GM18499 (cell line): Measurements from ENCODE around the gene PCSK6.

Experiments used
- ATAC-seq: cut with Tn5 transposase; IDR thresholded peaks from one replicate; pipeline ENCODE4 v1.9.1; 2021; ENCODE audit warnings: moderate number of reproducible peaks; ENCODE audit not compliant: insufficient read depth, unreplicated experiment

The PCSK6 gene

DNA sequence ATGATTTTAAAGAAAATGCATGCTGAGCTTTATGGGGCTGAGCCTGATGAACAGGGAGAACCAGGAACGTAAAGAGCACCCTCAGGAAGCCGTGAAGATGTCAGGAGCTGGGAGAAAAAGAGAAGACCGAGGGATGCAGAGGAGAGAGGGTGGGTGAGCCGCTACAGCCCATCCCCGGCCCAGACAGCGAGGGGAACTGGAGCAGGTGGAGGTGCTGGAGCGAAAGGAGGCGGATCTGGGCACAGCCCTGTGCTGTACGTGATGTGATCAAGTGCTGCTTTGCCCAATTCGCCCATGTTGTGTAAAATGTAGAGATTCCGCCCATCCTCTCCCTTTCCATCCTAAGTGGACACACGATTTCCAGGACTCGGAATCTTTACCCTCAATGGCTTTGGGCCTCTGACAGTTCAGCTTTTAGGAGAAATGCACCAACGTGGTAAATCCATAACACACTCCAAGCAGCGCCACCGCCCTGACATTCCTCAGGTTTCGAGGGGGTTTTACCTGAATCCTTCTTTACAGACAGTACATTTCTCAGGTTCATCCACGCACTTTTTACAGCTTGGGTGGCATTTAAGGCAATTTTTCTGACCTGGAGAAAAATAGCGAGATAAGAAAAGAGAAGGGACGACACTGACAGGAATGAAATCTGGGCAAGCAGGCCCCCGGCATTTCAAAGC, 167.4 kb downstream of the PCSK6 start:
- ATAC-seq, result no peak

DNA sequence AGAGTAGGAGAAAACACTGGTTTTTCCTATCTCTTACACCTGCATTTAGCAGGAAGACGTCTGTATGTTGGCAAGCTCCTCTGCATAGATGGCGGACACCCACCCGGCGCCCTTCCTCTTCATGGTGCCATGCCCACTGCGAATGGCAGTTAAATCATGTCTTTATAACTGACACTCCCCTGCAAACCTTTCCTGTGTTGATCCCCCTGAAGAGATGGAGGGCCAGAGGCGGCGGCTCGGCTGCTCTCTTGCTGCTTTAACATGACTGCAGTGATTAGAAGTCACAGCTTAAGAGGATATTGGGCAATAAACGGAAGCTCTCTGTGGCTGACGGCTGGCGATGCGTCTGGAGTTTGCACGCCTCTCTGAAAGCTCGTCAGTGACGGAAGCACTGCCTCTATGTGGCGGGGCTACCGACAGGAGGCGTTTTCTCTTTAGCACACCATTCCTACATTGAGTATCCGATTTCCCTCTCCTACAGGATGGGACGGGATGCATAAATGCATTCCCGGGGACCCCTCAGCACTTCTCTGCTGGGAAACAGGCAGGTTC, 168.9 kb downstream of the PCSK6 start:
- no peak for ATAC-seq

DNA sequence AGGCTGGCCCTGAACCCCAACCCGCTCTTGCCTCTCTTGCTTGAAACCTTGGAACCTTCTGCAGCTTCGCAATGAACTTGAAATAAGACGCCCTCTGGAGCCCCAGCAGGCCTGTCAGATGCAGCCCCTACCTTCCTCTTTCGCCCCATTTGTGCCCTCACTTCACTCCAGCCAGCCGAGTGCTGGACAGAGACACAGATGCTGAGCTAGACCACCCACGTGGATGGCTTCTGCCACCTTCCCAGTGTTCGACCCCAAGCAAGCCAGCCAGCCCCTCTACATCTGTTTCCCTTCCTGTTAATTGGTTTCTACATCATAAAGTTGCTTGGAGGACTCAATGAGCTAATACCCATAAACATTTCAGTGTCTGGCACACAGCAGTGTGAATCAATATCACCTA, 170.7 kb downstream of the PCSK6 start:
- ATAC-seq, result no peak

DNA sequence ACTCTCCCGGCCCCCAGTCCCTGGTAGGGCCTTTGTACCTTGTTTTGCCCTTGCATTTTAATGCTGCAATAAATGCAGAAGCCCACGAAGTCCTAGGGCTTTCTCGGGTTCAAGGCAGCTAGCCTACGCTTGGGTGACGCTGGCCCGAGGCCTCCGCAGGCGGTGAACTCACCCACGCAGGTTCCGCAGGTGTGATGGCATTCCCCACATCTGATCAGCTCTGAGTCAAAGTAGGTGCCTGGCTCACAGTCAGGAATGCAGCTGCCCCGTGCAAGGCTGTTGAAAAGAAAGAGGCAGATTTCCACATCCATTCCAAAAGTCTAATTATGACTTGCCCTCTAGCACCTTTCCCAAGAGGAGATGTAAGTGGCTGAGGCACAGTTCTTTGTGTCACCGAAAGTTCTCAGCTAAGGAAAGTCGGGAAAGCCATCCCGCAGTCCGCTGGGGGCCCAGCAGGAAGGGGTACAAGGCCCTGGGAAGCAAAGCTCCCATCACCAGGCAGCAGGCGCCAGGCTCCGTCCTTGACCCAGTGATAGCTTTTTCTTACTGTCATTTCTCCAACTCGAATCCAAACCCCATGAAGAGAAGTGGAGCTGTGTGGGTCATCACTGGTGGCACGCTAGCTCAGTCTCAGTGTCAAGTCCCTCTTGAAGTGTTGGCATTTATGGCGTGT, 171.2 kb downstream of the PCSK6 start:
- no peak for ATAC-seq

DNA sequence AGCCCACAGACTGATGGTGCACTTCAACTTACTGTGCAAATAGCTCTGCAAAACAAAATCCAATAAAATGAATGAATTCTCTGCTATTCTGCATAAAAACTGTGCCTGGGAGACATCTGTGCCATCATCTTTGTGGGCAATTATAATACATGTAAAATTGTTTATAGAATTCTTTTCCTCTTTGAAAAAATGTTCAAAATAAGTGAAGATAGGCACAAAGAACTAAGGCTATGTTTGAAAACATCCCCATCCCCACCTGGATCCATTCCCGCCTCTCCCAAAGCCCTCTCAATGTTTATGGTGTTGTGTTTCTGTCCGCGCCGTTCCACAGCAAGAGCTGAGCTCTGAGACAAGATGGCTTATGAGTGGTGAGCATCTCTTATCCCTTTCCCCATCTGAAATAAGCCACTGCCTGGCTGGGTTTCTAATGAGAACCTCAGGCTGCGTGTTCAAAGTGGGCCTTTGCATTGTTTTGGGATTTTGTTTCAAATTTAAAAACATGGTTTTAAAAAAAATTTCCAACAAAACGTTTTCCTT, 172.1 kb downstream of the PCSK6 start:
- ATAC-seq, result no peak

DNA sequence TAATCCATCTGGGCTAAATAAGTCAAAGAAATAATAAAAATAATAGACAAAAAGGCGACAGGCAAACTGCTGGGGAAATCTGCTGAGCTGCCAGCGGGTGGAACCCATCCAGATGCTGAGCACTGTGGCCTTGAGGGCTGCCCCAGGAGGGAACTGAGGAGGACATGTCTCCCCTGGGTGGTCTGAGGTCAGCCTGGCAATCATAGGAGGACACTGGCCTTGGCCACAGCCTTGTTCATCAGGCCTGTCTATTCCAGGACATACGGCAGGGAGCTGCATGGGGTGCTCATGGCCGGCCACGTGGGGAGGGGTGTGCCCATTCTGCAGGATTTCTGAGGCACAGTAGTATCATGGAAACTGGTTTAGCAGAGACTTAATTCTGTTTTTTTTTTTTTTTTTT, 173.0 kb downstream of the PCSK6 start:
- ATAC-seq, result no peak

DNA sequence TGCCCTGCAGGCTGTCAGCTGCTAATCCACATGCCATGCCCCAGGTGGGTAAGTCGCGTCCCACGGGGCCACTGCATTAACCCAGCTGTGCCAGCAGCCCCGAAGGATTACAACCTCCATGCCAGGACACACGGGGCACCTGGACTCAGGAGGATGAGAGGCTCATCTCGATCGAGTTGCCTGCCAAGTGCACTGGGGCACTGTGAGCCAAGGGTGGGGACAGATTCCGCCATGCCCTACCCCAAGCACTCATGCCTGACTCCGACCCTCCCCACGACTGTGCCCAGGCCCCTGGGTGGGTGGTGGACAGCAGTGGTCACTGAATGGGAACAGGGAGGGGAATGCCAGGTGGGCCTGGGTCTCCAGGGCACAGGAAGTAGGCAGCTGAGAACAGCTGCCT, 173.8 kb downstream of the PCSK6 start:
- ATAC-seq, result no peak

DNA sequence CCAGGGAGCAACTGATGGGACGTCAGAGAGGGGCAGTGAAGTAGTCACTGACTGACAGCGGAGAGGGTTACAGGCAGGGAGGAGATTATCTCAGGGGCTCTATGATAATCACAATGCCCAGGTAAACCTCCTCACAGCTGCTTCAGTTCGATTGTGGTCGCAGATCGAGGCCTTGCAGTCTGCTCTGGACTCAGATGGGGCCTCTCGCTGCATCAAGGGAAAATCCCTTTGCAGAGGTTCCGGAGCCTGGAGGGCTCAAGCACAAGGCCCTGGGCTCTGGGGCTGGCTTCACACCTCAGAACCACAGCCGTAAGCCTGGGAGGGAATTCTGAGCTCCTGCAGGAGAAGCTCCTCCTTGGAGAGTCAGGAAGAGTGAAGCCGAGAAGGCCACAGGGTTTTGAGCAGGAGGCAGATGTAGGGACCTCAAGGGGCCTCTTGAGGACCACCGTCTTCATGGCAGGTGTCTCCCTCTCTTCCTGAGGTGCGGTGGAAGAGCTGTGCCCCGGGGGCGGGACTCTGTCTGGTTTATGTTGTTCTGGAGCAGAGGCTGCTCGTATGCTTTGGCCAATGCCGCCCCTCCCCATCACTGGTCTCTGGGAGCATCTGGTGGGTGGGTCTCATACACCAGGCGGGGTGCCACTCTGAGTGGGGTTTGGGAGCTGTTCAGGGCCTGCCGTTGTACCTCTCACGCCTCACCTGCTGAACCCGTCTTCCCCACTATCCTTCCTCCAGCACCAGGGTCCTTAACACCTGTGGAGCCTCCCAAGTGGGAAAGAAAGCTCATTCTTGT, 175.0 kb downstream of the PCSK6 start:
- ATAC-seq, result no peak

DNA sequence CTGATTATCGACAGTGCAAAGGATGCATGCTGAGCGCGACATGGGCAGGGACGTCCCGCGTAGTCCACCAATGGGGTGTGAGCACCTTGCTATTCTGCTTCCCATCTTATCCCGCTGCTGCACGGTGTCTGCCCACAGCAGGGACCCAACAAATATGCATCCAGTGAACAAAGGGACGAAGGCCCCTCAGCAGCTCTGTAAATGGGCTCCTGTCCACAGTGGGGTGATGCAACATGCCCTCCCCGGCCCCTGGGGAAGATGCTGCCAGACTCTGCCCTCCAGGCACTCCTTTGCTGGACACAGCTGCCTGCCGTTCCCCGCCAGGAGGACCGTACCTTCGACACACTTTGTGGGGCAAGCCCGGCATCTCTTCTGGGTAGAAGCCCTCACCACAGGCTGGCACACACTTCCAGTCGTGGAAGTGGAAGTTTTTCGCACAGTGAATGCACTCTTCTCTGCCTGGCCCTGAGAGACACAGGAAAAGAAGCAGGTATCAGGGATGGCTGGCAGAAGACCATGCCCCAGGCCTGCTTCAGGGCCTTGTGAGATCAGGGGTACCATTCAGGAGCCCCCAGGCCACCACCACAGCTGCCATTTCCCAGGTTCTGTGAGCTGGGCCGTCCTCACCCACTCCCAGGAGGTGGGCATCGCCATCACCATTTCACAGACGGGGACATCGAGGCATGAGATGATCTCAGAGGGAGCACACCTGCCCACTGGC, 176.3 kb downstream of the PCSK6 start:
- no peak for ATAC-seq

DNA sequence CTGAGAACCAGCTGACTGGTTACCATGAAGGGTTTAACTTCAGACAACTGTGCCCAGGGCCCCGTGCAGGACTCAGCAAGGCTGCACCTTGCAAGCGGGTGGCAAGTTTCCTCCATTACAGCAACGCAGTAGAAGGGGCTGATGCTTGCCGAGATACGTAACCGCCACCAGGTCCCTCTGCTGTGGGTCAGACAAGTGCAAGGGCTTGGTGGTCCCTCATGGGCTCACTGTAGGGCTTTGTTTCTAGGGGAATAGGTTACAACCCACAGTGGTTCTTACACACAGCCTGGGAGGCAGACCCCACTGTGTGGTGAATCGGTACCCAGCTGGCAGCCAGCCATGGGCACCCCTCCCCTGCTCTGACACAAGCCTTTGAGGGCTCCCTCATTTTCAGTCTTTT, 179.0 kb downstream of the PCSK6 start:
- ATAC-seq, result no peak

DNA sequence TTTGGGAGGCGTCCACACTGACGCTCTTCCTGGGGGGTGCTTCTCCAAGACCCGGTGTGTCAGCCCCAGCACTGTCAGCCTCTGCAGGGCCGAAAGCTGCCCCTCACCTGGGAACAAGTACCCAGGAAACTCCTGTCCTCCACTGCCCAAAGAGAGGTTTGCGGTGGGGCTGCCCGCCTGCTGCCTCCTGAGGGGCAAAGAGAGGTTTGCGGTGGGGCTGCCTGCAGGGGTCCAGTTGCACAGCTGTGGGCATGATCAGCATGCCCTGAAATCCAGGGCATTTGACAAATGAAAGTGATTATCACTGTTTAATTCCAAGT, 179.4 kb downstream of the PCSK6 start:
- ATAC-seq, result no peak

DNA sequence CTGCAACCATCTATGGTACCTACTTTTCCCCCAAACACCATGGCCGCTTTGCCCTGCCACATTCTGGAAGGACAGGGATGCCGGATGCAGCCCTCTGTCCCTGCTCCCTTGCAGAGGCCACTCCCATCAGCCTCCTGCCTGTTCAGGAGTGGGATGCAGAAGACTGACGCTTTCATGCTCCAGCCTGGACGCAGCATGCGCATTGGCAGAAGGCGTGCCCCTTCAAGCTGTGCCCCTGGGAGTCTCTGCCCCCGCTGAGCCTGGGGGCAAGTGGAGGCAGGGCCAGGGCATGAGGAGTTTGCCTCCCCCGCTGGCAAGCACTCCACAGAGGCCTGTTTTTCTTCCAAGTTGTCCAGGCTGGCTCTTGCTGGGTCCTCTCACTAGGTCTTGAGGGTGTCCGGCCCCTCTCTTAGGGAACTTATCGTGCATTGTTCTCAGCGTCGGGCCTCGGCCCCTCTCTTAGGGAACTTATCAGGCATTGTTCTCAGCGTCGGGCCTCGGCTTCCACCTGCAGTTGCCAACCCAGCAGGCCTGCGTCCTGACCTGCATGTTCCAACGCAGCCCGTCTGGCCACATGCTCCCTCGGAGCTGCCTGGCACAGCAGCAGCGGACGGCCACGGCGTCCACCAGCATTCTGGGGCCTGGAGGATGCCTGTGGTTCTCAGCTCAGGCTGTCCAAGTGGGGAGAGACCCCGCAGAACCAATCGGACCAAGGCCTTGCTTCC, 179.9 kb downstream of the PCSK6 start:
- no peak for ATAC-seq

DNA sequence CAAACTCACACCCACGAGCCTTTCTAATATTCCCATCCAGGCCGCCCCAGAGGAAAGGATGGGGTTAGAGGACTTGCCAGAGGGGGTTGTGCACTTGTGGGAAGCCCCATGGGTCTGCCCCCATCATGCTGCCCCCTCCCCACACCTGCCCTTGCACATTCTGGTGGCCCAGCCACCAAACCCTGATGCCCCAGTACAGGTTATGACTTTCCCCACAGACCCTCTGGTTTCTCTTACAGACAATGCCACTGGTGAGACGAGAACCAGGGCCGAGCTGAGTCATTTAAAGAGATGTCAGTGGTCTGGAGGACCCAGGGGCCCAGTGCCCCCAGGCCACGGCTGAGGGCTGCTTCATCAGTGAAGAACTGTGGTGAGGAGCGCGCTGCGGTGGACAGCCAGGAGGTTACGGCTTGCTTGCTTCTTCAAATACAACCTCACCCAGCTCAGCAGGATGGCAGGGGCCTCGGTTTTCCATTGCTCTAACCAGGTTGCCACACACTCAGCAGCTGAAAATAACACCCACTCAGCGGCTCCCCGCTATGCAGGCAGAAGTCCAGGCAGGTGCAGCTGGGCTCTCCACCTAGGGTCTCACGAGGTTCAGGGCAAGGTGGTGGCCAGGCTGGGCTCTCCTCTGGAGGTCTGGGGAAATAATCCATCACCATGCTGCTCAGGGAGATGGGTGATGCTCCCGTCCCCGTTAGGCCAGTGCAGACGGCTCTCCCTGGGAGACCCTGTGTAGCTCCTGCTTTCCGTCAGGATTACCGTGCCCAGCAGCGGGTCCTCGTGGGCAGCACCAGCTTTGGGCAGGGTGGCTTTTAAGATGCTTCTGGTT, 180.7 kb downstream of the PCSK6 start:
- no peak for ATAC-seq

DNA sequence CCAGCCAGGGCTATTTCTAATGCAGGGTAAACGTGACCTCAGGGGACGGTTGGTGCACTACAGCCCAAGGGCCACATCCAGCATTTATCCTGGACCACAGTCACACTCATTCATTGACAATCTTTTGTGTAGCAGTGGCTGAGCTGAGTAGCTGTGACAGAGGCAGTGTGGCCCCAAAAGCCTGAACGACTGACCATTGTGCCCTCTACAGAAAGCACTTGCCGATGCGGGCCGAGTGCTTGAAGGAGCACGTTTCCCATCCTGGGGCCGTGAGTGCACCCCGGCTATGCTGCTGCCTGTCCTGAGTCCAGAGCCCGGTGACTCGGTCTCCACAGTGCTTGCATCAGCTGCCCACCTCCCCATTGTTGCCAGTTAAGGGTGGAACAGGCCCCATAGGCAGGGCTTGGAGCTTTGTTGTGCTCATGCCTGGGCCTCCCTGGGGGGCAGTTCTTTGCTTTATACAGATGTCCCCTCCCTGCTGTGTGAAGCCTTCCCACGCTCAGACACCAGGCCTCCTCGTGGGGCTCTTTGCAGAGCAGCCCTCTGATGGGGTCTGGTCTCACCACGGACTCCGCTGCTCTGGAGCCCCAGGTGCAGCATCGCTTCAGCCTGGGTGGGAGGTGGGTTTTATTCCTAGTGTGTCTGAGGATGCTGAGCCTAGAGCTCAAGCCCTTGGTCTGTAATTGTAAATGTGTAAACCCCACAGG, 181.5 kb downstream of the PCSK6 start:
- ATAC-seq, result no peak

DNA sequence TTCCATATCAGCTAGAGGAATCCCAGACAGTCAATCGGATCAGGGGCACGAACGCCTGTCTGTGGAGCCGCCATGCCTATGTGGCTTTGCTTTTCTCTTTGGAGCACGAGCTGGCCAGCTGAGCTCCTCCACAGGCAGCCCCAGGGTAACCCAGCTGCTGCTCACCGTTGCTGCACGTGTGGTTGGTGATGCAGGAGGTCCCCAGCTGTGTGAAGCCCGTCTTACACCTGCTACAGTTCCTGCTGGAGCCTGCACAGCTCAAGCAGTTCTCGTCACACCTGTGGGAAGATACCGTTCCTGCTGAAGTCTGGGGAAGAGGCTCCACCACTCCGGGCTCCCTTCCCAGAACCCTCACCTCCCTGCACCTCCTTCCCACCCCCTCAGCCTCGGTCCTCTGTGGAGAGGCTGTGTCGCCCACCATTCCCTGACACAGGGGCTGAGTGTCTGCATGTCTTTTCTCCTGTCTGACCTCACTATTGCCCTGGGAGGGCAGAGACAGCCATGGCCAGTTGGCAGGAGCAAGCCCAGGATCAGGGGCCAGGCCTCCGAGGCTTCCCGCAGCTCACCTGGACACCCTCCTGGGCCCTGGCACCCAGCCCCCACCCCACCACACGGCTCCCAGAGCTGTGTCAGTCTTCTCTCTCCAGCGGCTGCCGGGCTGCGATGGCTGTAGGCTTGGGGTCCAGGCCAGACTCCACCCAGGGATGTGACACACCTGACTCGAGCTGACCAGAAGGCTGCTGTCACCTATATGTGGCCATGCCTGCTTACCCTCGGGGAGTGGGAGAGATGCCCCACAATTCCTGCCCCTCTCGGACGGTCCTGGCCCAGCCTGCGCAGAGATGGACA, 182.2 kb downstream of the PCSK6 start:
- ATAC-seq, result no peak

DNA sequence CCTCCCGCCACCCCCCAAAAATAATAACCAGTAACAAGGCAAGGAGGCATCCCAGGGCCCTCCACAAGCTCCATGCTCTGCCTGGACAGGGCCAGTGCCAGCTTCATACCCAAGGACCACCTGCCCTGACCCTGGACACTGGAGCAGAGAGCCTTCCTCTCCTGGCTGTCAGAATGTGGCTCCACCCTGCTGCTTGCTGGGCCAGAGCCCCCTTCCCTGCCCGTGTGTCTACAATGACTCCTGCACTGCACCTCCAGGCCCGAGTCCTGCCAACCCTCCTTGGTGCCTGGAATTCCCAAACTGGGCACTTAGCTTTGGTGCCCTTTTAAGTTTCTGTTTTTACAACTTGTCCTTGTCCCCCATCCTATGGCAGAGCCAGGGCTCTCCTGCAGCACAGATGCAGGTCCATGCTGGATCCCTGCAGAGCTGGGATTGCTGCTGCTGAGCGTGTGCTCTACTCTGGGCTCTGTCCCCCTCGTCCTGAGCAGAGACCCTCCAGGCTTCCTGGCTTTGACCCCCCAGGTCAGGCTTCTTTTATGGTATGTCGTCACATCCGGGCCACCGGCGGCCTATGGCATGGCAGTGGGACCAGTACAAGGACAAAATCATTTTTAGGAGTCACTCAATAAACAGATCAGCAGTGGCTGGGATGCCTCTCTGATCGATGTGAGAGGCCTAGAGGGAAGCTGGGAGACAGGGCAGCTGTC, 183.0 kb downstream of the PCSK6 start:
- no peak for ATAC-seq

DNA sequence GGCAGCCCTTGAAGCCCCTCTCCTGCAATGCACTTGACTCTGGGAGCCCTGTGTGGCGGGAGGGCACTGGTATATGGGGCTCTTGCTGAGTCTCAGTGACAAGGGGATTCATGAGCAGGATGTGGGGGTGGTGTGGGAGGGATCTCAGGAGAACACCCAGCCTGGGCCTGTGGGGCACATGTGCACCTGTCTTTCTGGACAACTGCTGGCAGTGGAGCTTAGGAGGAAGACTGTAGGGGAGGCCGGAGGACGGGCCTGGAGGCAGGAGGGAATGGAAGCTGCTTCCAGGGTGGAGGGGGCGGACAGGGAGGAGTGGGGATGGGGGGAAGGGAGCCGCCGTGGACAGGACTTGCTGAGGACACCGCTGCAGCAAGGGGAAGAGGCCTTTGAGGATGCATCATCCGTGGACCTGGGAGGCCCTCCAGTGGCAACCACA, 183.7 kb downstream of the PCSK6 start:
- ATAC-seq, result no peak
